ENCODE measurements around the gene PRKAR1B. TPM values are rescaled to one million over a fixed set of nuclear protein-coding genes. Genes with fewer than 3 reads are reported as not detected.

PRKAR1B gene
- total RNA-seq, 1 experiment from 2014 or later = 43.3 TPM

DNA sequence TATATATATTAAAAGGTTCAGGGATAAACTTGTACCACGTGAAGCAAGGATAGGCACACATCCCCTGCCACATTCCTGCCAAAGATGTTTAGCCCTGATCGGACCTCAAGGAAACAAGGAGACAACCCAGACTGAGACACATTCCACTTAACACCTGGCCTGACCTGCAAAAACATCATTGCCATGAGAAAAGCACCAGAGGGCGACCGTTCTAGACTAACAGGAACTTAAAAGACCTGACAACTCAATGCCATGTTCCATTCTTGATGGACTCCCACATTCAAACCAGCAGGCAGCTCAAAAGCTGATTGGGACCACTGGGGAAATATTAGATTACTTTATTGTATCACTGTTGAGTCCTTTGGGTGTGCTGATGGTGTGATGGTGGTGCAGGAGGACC, 199.4 kb downstream of the PRKAR1B start:
- DNase-seq = no peak
- Histone ChIP-seq H3K23me2 (ENCODE audit: insufficient read length, low read depth, low read length, poor library complexity, severe bottlenecking) (peaks cover 3% of the 10 kb centered on the region), H3K56ac (ENCODE audit: insufficient read length, low read depth, low read length) (no peak overlapping the region), H4K91ac (ENCODE audit: insufficient read length, low read depth, low read length) (no peak overlapping the region), H2BK120ac (ENCODE audit: low read depth, low read length, poor library complexity, severe bottlenecking) (no peak overlapping the region), H3K79me1 (ENCODE audit: insufficient read depth, low read depth, low read length, poor library complexity, severe bottlenecking) (no peaks in the 10 kb centered on the region), H3K4me1 (ENCODE audit: insufficient read depth, low read length) (no peaks in the 10 kb centered on the region), H2BK15ac (ENCODE audit: low read depth, low read length) (no peak overlapping the region), H3K79me2 (ENCODE audit: insufficient read depth, low read length) (no peaks in the 10 kb centered on the region), H3K9me3 (ENCODE audit: control insufficient read depth, low read depth, low read length) (no peaks in the 10 kb centered on the region), H2AFZ (ENCODE audit: low read length) (no peak overlapping the region), H3K23ac (ENCODE audit: insufficient read length, low read depth, low read length) (no peak overlapping the region), H2BK5ac (ENCODE audit: insufficient read length, low read length) (no peak overlapping the region), H4K5ac (ENCODE audit: insufficient read length, low read depth, low read length) (no peak overlapping the region), H2AK5ac (ENCODE audit: insufficient read length, low read length) (no peak overlapping the region), H3T11ph (ENCODE audit: low read length) (no peak overlapping the region), H3K27ac (ENCODE audit: insufficient read length, low read depth, low read length) (no peak overlapping the region), H3K4ac (ENCODE audit: low read depth, low read length) (no peak overlapping the region), H2BK12ac (ENCODE audit: insufficient read length, low read depth, low read length) (no peak overlapping the region), H3K14ac (ENCODE audit: insufficient read depth, low read length) (no peak overlapping the region), H4K20me1 (ENCODE audit: control insufficient read depth, insufficient read depth, insufficient read length) (no peaks in the 10 kb centered on the region), H3K9ac (ENCODE audit: extremely low read depth, insufficient read length, low read length) (no peak overlapping the region), H2BK20ac (ENCODE audit: low read depth, low read length, poor library complexity, severe bottlenecking) (no peak overlapping the region), H4K8ac (replicated peaks; ENCODE audit: insufficient read length, low read depth, low read length) (no peak overlapping the region), H3K27me3 (ENCODE audit: insufficient read depth, low read length) (peaks cover 9% of the 10 kb centered on the region; the same call in 1 of the 2 replicates), H3K18ac (ENCODE audit: insufficient read length, low read depth, low read length) (no peak overlapping the region), H3K4me2 (ENCODE audit: insufficient read depth, insufficient read length, low read length) (no peak overlapping the region)
- Mint-ChIP-seq H3K36me3 (ENCODE audit: insufficient read depth in 1 of 3, low read depth in 3 of 3) (no peaks in the 10 kb centered on the region), H3K4me3 (no peak overlapping the region), H3K4me1 (peaks cover 0 to 7% of the 10 kb centered on the region in 2 experiments; a peak in 1 of 4 replicates), H3K27me3 (ENCODE audit: low read depth) (peaks cover 59% of the 10 kb centered on the region), H3K27ac (no peak overlapping the region), H3K9me3 (no peaks in the 10 kb centered on the region)
- TF ChIP-seq, protein P1, sequence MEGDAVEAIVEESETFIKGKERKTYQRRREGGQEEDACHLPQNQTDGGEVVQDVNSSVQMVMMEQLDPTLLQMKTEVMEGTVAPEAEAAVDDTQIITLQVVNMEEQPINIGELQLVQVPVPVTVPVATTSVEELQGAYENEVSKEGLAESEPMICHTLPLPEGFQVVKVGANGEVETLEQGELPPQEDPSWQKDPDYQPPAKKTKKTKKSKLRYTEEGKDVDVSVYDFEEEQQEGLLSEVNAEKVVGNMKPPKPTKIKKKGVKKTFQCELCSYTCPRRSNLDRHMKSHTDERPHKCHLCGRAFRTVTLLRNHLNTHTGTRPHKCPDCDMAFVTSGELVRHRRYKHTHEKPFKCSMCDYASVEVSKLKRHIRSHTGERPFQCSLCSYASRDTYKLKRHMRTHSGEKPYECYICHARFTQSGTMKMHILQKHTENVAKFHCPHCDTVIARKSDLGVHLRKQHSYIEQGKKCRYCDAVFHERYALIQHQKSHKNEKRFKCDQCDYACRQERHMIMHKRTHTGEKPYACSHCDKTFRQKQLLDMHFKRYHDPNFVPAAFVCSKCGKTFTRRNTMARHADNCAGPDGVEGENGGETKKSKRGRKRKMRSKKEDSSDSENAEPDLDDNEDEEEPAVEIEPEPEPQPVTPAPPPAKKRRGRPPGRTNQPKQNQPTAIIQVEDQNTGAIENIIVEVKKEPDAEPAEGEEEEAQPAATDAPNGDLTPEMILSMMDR (conservative IDR thresholded peaks at IDR 0.05) = no peak
- WGBS (ENCODE audit: extremely low coverage, insufficient read length, low lambda C conversion rate) = no CpG with 5 or more reads among the region's 4 CpGs
